NCI-H1694 (cell line): Measurements from ENCODE around the gene RAB37.

ENCODE experiments used
- DNase-seq: peaks from one replicate; lab custom pipeline; 2025; lab: John Stamatoyannopoulos, UW

The RAB37 gene

DNA sequence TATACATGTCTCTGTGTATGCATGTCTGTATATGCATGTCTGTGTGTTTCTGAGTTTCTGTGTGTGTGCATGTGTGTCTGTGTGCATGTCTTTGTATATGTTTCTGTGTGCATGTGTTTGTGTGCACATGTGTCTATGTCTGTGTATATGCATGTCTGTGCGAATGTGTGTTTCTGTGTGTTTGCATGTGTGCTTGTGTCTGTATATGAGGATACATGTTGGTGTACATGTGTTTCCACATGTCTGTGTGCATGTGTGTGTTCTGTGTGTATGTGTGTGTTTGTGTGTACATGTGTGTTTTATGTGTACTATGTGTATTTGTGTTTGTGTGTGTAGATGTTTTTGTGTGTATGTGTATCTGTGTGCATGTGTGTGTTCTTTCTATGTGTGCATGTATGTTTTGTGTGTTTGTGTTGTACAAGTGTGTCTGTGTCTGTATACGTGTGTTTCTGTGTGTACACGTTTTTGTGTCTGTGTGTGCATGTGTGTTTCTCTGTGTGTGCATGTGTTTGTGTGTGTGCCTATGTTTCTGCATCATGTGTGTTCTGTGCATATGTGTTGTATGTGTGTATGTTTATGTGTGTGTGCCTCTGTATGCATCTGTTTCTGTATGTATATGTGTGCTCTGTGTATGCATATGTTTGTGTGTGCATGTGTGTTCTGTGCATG is 8.9 kb upstream of the RAB37 start:
- DNase-seq: no peak

DNA sequence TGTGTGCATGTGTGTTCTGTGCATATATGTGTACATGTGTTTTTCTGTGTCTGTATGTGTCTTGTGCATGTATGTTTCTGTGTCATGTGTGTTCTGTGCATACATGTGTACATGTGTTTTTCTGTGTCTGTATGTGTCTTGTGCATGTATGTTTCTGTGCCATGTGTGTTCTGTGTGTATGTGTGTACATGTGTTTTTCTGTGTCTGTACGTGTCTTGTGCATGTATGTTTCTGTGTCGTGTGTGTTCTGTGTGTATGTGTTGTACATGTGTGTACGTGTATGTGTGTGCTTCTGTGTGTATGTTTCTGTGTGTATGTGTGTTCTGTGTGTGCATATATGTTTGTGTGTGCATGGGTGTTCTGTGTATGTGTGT is 8.4 kb upstream of the RAB37 start:
- DNase-seq: no peak

DNA sequence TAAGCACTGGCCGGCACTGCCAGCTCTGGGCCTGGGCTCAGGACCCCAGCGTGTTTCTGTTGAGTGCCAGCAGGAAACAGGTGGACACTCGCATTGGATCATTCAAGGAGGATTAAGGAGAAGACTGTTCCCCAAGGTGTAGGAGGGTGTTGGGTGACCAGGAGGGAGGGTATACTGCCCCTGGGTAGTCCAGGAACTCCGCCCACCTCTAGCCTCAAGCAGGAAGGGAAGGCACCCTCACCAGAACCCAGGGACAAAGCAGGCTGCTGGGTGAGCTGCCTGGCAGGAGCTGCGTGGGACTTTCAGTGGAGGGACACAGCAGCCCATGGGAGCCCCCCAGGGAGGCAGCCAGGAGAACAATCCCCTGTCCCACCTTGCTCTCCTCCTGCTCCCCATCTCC is 7.7 kb upstream of the RAB37 start:
- no peak for DNase-seq

DNA sequence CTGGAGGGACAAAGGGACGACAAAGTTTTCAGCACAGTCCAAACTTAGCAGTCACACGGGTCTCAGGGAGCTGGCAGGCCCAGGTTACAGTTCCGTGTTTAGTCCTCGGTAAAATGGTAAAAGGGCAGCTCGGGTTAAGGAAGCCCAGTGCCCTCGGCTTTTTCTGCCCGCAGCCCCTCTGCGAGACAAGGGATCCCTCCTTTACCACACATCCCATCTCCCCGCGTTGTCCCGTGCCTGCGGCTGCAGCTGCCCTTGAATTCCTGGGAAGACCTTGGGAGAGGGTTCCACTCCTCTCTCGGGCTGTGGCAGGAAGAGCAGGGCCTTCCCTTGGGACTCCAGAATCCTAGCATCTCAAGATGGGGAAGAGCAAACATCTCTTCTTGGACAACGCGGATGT is 7.2 kb upstream of the RAB37 start:
- no peak for DNase-seq

DNA sequence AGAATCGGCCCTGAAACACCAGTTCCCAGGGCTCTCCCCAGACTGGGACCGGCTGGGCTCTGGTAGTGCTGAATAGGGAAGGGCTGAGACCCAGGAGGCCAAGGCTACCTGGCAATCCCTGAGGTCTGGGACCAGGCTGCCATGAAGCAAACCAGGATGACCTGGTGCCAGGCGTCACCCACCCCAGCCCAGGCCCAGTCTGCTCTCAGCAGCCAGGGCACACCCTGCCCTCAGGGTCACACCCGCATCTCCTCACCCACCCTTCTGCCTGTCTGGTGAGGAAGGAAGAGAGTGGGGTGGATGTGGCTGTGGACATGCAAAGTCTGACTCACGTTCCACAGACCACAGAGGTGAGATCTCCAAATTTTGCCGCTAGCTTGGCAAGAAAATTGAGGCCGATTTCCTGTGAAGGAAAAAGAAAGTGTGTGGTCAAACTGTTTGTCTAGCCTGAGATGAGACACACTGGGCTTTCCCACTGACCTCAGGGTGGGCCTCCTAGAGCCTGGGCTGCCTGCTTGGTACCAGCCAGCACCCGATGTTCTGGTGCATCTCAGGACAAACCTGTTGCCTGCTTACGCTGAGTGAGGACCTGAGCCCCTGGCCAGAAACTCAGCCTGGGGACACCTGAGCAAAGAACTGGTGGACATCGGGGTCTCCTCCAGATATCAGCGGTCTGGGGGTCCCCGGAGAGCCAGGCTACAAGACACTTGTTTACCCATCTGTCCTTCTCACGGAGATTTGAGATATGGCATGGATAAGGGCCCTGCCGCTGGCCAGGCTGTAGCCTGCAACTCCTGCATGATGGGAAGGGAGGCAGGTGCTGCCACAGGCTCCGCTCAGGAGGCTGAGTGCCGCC is 6.3 kb upstream of the RAB37 start:
- no peak for DNase-seq

GRCh38 chr17:74731347-74731605 is 5.8 kb upstream of the RAB37 start:
- no peak for DNase-seq

DNA sequence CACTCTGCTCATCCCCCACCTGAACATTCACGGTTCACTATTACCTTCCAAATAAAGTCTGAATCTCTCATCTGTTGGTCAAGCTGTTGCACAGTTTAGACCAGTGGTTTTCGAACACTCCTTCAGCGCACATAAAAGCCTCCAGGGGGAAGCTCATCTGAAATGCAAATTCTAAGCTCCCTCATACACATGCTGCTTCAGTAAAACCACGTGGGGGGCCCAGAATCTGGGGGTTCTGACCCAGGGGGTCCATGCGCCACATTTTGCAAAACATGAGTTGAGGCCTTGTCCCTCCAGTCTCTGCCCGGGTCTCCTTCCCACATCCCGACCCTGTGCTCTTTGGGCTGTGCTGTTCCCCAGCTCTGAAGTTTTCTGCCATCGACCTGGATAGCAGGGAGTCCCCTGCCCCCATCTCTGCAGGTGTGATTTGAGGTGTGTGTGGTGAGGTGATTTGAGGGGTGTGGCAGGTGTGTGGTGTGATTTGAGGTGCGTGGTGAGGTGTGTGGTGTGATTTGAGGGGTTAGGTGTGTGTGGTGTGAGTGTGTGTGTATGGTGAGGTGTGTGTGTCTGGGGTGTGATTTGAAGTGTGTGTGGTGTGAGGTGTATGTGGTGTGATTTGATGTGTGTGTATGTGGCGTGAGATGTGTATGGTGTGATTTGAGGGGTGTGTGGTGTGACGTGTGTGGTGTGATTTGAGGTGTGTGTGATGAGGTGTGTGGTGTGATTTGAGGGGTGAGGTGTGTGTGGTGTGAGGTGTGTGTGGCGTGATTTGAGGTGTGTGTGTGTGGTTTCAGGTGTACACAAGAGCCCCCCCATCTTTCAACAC is 4.8 kb upstream of the RAB37 start:
- DNase-seq: no peak

DNA sequence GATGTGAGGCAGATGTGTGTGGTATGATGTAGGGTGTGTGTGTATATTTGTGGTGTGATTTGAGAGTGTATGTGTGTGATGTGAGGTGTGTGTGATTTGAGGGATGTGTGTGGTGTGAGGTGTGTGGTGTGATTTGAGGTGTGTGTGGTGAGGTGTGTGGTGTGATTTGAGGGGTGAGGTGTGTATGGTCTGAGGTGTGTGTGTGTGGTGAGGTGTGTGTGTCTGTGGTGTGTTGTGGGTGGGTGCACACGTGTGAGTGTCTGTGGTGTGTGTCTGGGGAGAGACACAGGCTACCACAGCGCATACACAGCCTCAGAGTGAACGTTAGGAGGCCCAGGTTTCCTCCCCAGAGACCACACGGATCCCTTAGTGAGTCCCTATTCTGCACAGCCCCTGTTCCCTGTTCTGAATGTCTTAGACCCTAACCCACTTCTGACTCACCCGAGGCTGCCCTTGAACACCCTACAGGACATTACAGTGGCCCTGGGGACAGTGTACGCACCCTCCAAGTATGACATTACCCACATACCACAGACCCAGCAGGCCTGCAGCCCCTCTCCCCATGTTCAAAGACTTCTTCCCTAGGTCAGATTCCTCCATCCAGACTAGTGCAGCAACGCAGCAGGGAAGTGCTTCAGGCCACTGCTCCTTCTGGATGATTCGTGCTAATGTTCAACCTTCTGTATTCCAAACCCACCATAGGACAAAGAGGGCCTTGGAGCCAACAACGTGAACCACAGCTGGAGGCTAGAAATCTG is 3.5 kb upstream of the RAB37 start:
- no peak for DNase-seq

- no peak for DNase-seq
These were observed 2.8 kb upstream of the RAB37 start for GRCh38 chr17:74734256-74734655.

DNA sequence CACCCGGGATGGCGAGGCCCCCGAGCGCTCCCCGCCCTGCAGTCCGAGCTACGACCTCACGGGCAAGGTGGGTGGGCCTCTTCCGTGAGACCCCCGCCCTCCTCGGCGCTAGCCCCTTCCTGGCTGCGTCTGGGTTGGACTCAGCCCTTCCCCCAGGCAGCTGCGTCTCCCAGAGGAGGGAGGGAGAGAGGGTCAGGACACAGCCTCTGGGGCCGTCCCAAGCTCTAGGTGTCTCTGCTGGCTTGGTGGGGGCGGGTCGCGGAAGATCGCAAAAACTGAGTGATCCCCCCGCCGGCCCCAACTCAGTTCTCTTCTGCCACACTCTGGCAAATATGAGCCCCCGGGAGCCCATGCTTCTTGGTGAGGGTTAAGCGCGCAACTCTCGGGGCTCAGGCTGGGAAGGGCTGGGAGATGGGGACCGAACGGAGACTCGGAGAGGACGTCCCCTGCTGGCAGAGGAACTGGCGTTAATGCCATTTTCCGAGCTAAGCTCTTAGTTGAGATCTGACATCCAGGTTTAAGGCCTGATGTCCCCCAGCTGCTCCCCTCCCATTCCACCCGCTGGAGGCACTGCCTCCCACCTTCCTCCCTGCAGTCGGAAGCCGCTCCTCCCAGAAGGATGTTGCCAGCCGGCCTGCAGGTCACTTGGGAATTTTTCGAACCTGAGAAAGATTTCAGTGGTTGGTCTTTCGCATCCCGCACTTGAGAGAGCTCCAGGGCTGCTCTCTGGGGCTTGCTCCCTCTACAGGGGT is 419 bp downstream of the RAB37 start:
- DNase-seq: peak; percentile 86

DNA sequence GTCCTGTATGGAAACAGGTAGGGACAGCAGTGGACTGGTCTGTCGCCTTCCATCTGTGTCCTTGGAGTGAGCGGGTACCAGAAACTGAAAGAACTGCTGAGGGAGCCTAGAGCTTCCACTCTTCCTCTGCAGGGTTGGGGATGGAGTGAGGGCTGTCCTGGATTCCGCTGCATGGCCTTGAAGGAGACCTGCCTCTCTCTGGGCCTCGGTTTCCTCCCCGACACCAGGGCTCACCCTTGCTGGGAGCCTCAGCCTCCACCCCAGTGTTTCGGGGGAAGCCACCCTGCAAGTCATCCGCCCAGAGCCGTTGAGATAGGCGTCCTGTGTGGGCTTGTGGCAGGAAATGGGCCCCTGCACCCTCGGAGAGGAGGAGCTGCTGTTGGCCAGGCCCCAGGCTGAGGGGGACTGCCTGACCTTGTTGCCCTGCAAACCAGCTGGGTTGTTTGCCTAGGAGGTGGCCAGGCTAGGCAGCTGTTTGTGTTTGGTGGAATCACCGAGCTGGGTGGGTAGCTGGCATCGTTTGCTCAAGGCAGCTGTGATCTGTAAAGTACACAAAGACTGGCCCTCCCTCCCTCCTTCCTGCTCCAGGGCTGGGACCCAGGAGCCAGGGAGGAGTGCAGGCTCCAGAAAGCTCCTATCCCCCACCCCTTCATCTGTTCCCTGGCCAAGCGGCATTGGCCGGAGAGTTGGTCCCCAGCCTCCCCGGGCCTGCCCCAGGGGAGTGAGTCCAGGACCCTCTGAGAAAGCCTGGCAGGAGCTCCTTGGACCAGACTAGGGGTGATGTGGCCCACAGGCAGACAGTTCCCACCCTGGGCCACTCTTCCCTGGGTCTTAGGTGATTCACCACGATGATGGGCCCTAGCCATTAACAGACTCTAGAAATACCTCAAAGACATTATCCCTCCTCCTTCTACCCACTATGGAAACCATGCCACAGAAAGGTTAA is 1.3 kb downstream of the RAB37 start:
- peak; percentile 22 for DNase-seq

- DNase-seq: no peak
These were observed 2.3 kb downstream of the RAB37 start for GRCh38 chr17:74739227-74739831.

GRCh38 chr17:74740173-74740572 is 3.1 kb downstream of the RAB37 start:
- DNase-seq: no peak

DNA sequence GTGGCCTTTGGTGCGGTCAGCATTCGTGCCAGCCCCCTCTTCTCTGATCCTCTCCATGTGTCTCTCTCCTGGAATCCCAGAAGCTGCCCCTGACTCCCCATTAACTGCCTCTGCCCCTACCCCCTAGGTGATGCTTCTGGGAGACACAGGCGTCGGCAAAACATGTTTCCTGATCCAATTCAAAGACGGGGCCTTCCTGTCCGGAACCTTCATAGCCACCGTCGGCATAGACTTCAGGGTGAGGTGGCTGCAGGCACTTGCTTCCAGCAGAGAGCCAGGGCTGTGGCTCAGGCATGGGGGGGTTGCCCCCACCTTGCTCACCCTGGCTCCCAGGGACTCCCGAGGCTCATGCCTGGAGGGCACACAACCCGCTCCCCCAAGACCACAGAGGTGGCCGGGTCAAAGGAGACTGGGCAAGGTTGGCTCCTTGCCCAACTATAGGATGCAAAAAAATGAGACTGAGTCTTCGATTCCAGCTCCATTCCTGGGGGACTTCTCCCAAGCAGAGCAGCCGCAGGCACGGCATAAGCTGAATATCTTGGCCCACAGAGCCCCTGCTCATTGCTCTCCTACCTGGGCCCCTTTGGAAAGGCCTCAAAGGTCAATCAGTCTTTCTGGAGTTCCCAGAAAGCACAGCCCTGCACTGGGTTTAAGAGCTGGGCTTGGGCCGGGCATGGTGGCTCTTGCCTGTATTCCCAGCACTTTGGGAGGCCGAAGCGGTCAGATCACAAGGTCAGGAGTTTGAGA is 3.8 kb downstream of the RAB37 start:
- DNase-seq: no peak

DNA sequence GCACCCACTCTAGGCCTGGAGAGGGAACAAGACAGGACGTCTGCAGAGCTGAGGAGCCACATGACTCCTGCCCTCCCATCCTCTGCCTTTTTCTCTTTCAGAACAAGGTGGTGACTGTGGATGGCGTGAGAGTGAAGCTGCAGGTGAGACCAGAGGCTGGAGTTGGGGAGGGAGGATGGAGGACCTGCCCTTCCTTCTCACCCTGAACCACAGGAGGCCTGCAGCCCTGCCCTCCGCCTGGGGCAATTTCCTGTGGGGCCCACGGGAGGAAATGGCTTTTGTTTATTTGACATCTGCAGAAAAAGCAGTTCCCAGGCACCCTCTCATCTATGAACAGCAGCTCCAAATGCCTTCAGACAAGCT is 5.1 kb downstream of the RAB37 start:
- DNase-seq: no peak

GRCh38 chr17:74742978-74743545 is 6.0 kb downstream of the RAB37 start:
- DNase-seq: no peak

DNA sequence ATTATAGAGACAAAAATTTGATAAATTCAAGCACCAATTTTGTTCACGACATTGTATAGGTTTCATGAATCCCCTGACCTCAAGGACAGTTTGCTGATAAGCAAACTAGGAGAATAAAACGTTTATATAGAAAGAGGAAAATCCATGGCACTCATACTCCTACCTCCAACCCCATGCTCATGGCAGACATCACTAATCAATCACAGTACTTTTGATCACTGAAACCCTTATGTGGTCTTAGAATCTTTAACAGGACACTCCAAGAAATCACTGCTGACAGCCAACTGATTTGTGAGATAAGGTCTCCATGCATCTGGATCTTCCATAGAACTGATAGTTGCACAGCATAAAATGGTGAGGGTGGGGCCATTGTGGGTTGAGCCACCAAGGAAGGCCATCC is 6.7 kb downstream of the RAB37 start:
- DNase-seq: no peak

DNA sequence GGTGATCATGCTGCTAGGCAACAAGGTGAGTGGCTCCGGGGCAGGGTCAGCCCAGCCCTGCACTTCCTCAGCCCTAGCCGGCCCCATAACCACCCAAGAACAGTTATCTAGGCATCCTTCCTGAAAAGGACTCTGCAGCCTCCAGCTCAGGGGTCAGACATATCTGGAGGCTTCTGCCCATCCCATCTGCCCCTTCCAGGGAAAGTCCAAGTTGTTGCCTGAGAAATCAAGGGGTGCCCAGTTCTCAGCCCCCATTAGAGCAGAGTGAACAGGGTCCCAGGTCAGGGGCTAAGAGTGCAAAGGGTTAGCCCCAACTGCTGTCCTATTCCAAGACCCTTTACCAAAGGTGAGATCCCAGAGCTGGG is 7.3 kb downstream of the RAB37 start:
- DNase-seq: no peak
